ENCODE results near the gene SLC1A7. TPM values are rescaled to one million over a fixed set of nuclear protein-coding genes. Genes with fewer than 3 reads are reported as not detected.

The SLC1A7 gene
- total RNA-seq, 1 experiment from 2014 or later: not detected

- TF ChIP-seq CTCF (IDR thresholded peaks at IDR 0.05 in 2 of 3, conservative IDR thresholded peaks at IDR 0.05 in 1 of 3; ENCODE audit: borderline replicate concordance in 1 of 3, insufficient read depth in 1 of 3, low read depth in 2 of 3, low read length in 2 of 3) (no peak), EGR1 (IDR thresholded peaks at IDR 0.05; ENCODE audit: low read depth) (no peak), SRF (IDR thresholded peaks at IDR 0.05; ENCODE audit: low read depth) (no peak), CEBPB (IDR thresholded peaks at IDR 0.05; ENCODE audit: low read depth) (no peak), EZH2 (IDR thresholded peaks at IDR 0.05) (no peak), POLR2AphosphoS5 (IDR thresholded peaks at IDR 0.05; ENCODE audit: low read depth, low read length) (no peak)
Observed at GRCh38 chr1:53068314-53069099, 73.9 kb downstream of the SLC1A7 start (continued).

- H3K4me2 ChIP-seq (ENCODE audit: low read length): no peak overlapping the region
- no peaks in the 10 kb centered on the region for H3K4me1 ChIP-seq (ENCODE audit: control insufficient read depth in 1 of 2, insufficient read depth in 2 of 2, low read length in 2 of 2)
- CTCF ChIA-PET: no interaction called here
- ATAC-seq: no peak
- TF ChIP-seq ZNF274 (IDR thresholded peaks at IDR 0.05; ENCODE audit: low read depth, low read length) (no peak), FOSL1 (IDR thresholded peaks at IDR 0.05; ENCODE audit: low read depth) (no peak), ELF1 (IDR thresholded peaks at IDR 0.05; ENCODE audit: borderline replicate concordance, low read depth) (no peak), CEBPB (IDR thresholded peaks at IDR 0.05; ENCODE audit: low read depth) (no peak), CTCF (IDR thresholded peaks at IDR 0.05 in 2 of 3, conservative IDR thresholded peaks at IDR 0.05 in 1 of 3; ENCODE audit: borderline replicate concordance in 1 of 3, insufficient read depth in 1 of 3, low read depth in 2 of 3, low read length in 2 of 3) (no peak), SRF (IDR thresholded peaks at IDR 0.05; ENCODE audit: low read depth) (no peak)
- intact Hi-C loops (cut with micrococcal nuclease): no loop called here
- H3K79me2 ChIP-seq (ENCODE audit: insufficient read depth, low read length): no peaks in the 10 kb centered on the region
- H4K20me1 ChIP-seq (ENCODE audit: insufficient read depth): no peaks in the 10 kb centered on the region
- H3K9me3 ChIP-seq (ENCODE audit: control insufficient read depth in 1 of 2, insufficient read depth in 1 of 2, low read depth in 1 of 2, low read length in 2 of 2): no peaks in the 10 kb centered on the region
- no peak overlapping the region for H3K9ac ChIP-seq (ENCODE audit: low read length)
- H3K27me3 ChIP-seq (ENCODE audit: insufficient read depth, low read length): no peaks in the 10 kb centered on the region
- no peaks in the 10 kb centered on the region for H3K9me2 ChIP-seq (ENCODE audit: insufficient read depth)
- no peak for DNase-seq (ENCODE audit: low read depth, low spot score)
- no peaks in the 10 kb centered on the region for H3K36me3 ChIP-seq (ENCODE audit: control insufficient read depth in 1 of 2, insufficient read depth in 2 of 2, low read length in 2 of 2)
- RAD21 ChIA-PET (ENCODE audit: low non-redundant PET in 1 of 2, low total read pairs in 2 of 2, uncharacterized antibody in 2 of 2, unreplicated experiment in 2 of 2): no interaction called here
- H3K27ac ChIP-seq (ENCODE audit: low read depth, low read length): no peak overlapping the region
- no peak overlapping the region for H3K4me3 ChIP-seq (replicated peaks in 1 of 2; ENCODE audit: low read depth in 1 of 2, low read length in 2 of 2)
- POLR2A ChIA-PET: no interaction called here
- no TSS peak for BruUV-seq (replicated peaks)
- no peak overlapping the region for H2AFZ ChIP-seq (ENCODE audit: low read depth, low read length, poor library complexity, severe bottlenecking)
Observed at GRCh38 chr1:53067886-53068285, 74.6 kb downstream of the SLC1A7 start.

All from HCT116 (cell line).